Measurements from ENCODE around the gene RBM17.
A peak's percentile ranks its signal among the peaks of the same experiment; 100 is the strongest.
"Not testable (repeated sequence)": the region's sequence is repeated elsewhere in the genome, so short reads cannot be mapped to it uniquely, and the experiment has no call there.

RBM17 gene

GRCh38 chr10:6056411-6057135 lies 32.3 kb upstream of the RBM17 start:
- DNase-seq: no peak

- DNase-seq: no peak
Measured at GRCh38 chr10:6058682-6059475, 30.0 kb upstream of the RBM17 start.

- no peak for DNase-seq
Measured at GRCh38 chr10:6059506-6059905, 29.3 kb upstream of the RBM17 start.

GRCh38 chr10:6061056-6061455 lies 27.8 kb upstream of the RBM17 start:
- DNase-seq: no peak

GRCh38 chr10:6062101-6062771 lies 26.6 kb upstream of the RBM17 start, which contains the start of gene IL2RA:
TSS of gene IL2RA (minus strand) at chr10:6062367. CDS start at chr10:6062151, 216 bp downstream.
- no peak for DNase-seq

GRCh38 chr10:6064119-6064518 lies 24.7 kb upstream of the RBM17 start:
- no peak for DNase-seq

GRCh38 chr10:6064726-6065125 lies 24.1 kb upstream of the RBM17 start:
- DNase-seq: not testable (repeated sequence)

- no peak for DNase-seq
Measured at GRCh38 chr10:6065406-6065805, 23.4 kb upstream of the RBM17 start.

GRCh38 chr10:6065835-6066234 lies 23.0 kb upstream of the RBM17 start:
- DNase-seq: no peak

- no peak for DNase-seq
Measured at GRCh38 chr10:6067457-6067856, 21.4 kb upstream of the RBM17 start.

- no peak for DNase-seq
Measured at GRCh38 chr10:6068006-6068405, 20.8 kb upstream of the RBM17 start.

- DNase-seq: peak in 2 of 56 donors; percentile 10 to 25
Measured at GRCh38 chr10:6068422-6068821, 20.4 kb upstream of the RBM17 start.

- no peak for DNase-seq
Measured at GRCh38 chr10:6069081-6069931, 19.5 kb upstream of the RBM17 start.

GRCh38 chr10:6070660-6071059 lies 18.2 kb upstream of the RBM17 start:
- no peak for DNase-seq

- DNase-seq: no peak
Measured at GRCh38 chr10:6071181-6072175, 17.4 kb upstream of the RBM17 start.

- DNase-seq: no peak
Measured at GRCh38 chr10:6072215-6072934, 16.5 kb upstream of the RBM17 start.

GRCh38 chr10:6074489-6075301 lies 14.1 kb upstream of the RBM17 start:
- no peak for DNase-seq

- DNase-seq: no peak
Measured at GRCh38 chr10:6077071-6077675, 11.7 kb upstream of the RBM17 start.
